Measurements from ENCODE around the gene FNDC10.

The FNDC10 gene

DNA sequence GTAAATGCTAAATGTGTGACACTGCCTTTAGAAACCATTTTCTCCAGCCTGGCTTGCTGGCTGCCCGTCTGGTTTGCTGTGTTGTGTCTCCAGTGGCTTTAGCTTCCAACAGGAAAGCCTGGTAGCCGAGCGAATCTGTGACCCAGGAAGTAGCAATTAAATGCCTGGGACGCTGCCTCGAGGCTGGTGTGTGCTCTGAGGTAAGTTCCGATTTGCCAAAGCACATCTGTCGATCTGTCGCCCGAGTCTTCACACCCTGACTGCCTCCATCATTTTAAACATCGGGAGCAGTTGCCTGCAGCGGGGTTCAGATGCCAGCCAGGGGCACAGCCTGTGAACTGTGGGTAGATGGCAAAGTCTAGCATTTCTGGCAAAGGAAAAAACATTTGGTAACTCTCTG lies 17.6 kb upstream of the FNDC10 start:
- no peak for DNase-seq (ENCODE audit: insufficient read length)
- FAIRE-seq, result no peak
- no peak for TF ChIP-seq POLR2A (IDR thresholded peaks at IDR 0.05; ENCODE audit: low read depth, low read length)
- TF ChIP-seq TAF1 (IDR thresholded peaks at IDR 0.05; ENCODE audit: borderline replicate concordance, low read depth, low read length), result no peak
- no peak for TF ChIP-seq POLR2AphosphoS5 (IDR thresholded peaks at IDR 0.05; ENCODE audit: low read depth, low read length)

DNA sequence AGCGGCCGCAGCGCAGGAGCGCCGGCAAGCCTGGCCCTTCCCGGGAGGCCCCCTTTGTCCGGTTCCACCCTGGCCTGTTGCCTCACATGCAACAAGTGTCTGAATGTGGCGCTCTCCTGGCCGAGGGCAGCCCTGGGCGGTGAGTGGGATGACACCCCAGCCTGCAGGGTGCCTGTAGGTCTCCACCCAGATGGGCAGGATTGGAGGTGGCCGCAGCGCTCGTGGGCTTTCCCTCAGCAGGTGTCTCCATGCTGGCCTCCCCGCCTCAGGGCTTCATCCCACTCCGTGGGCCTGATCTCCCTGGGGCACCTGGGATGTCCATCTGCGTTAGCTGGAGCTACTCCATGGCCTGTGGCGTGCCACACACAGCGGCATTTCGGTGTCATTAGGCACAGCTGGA lies 16.9 kb upstream of the FNDC10 start:
- DNase-seq (ENCODE audit: insufficient read length), result no peak
- TF ChIP-seq POLR2AphosphoS5 (IDR thresholded peaks at IDR 0.05; ENCODE audit: low read depth, low read length) (no peak), POLR2A (IDR thresholded peaks at IDR 0.05; ENCODE audit: low read depth, low read length) (no peak), TAF1 (IDR thresholded peaks at IDR 0.05; ENCODE audit: borderline replicate concordance, low read depth, low read length) (no peak)
- FAIRE-seq, result no peak

GRCh38 chr1:1616045-1616790 lies 16.3 kb upstream of the FNDC10 start:
- DNase-seq (ENCODE audit: insufficient read length), result no peak
- FAIRE-seq, result no peak
- TF ChIP-seq POLR2A (IDR thresholded peaks at IDR 0.05; ENCODE audit: low read depth, low read length), result no peak
- no peak for TF ChIP-seq TAF1 (IDR thresholded peaks at IDR 0.05; ENCODE audit: borderline replicate concordance, low read depth, low read length)
- TF ChIP-seq POLR2AphosphoS5 (IDR thresholded peaks at IDR 0.05; ENCODE audit: low read depth, low read length), result no peak

- peak; percentile 100 for FAIRE-seq
- TF ChIP-seq POLR2A (IDR thresholded peaks at IDR 0.05; ENCODE audit: low read depth, low read length), result peak; percentile 88
- TF ChIP-seq TAF1 (IDR thresholded peaks at IDR 0.05; ENCODE audit: borderline replicate concordance, low read depth, low read length), result peak; percentile 21; the same call in 1 of the 2 replicates
- peak; percentile 82 for TF ChIP-seq POLR2AphosphoS5 (IDR thresholded peaks at IDR 0.05; ENCODE audit: low read depth, low read length)
- peak; percentile 100 for DNase-seq (ENCODE audit: insufficient read length)
These were observed 15.5 kb upstream of the FNDC10 start, which contains the start of gene MIB2 for GRCh38 chr1:1615256-1616044. Gene MIB2 (plus strand): TSS chr1:1615500. CDS start chr1:1623453, 7,953 bp downstream.

DNA sequence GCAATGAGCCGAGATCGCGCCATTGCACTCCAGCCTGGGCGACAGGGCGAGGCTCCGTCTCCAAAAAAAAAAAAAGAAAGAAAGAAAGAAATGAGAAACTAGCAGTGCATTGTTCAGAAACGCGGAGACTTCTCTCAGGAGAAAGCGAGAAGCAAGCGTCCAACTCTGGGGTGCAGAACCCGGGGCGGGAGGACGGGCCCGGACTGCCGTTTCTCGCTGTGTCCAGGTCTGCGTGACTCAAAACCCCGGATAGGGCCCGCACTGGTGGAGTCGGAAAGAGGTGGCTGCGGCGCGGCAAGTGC lies 15.0 kb upstream of the FNDC10 start:
- TF ChIP-seq POLR2A (IDR thresholded peaks at IDR 0.05; ENCODE audit: low read depth, low read length) (no peak), POLR2AphosphoS5 (IDR thresholded peaks at IDR 0.05; ENCODE audit: low read depth, low read length) (no peak), TAF1 (IDR thresholded peaks at IDR 0.05; ENCODE audit: borderline replicate concordance, low read depth, low read length) (no peak)
- no peak for DNase-seq (ENCODE audit: insufficient read length)
- FAIRE-seq, result no peak

DNA sequence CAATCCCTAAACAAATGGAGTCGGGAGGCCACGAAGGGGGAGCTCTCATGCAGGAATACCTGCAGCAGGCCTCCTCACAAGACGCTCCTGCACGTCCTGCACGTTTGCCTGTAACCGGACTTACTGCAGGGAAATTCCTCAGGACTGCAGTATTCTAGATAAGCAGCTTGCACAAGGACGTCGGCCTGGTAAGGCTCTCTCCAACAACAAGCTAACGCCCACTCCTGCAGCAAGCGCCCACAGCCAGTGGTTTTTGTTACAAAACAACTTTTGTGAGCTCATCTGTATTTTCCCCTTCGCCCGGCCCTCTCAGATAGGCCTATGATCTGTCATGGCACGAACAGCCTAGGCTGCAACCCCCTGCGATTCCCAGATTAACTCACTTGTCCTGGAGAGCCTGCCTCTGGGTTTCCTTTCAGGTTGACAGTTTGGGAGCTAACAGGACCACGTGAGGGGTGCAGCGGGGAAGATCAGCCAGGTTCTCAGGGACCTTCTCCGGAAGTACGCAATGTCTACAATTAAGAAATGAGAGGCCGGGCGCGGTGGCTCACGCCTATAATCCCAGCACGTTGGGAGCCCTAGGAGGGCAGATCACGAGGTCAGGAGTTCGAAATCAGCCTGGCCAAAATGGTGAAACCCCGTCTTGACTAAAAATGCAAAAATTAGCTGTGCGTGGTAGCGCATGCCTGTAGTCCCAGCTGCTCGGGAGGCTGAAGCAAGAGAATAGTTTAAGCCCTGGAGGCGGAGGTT lies 14.4 kb upstream of the FNDC10 start:
- TF ChIP-seq POLR2A (IDR thresholded peaks at IDR 0.05; ENCODE audit: low read depth, low read length), result no peak
- no peak for TF ChIP-seq POLR2AphosphoS5 (IDR thresholded peaks at IDR 0.05; ENCODE audit: low read depth, low read length)
- TF ChIP-seq TAF1 (IDR thresholded peaks at IDR 0.05; ENCODE audit: borderline replicate concordance, low read depth, low read length), result no peak
- FAIRE-seq, result no peak
- DNase-seq (ENCODE audit: insufficient read length), result no peak

- FAIRE-seq (no peak), DNase-seq (ENCODE audit: insufficient read length) (no peak)
- TF ChIP-seq POLR2AphosphoS5 (IDR thresholded peaks at IDR 0.05; ENCODE audit: low read depth, low read length), result no peak
- no peak for TF ChIP-seq POLR2A (IDR thresholded peaks at IDR 0.05; ENCODE audit: low read depth, low read length)
- TF ChIP-seq TAF1 (IDR thresholded peaks at IDR 0.05; ENCODE audit: borderline replicate concordance, low read depth, low read length), result no peak
These were observed 13.7 kb upstream of the FNDC10 start for GRCh38 chr1:1613509-1614082.

DNA sequence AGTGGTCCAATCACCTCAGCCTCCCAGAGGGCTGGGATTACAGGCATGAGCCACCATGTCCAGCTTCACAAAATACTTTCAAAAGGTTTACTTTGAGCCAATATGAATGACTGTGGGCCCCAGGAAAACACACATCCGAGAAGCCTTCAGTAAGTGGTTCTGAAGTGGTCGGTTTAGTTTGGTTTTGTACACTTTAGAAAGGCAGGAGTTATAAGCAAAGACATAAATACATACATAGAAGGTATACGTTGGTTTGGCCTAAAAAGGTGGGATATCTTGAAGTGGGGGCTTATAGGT lies 12.1 kb upstream of the FNDC10 start:
- TF ChIP-seq POLR2AphosphoS5 (IDR thresholded peaks at IDR 0.05; ENCODE audit: low read depth, low read length) (no peak), POLR2A (IDR thresholded peaks at IDR 0.05; ENCODE audit: low read depth, low read length) (no peak), TAF1 (IDR thresholded peaks at IDR 0.05; ENCODE audit: borderline replicate concordance, low read depth, low read length) (no peak)
- FAIRE-seq, result no peak
- no peak for DNase-seq (ENCODE audit: insufficient read length)

- TF ChIP-seq TAF1 (IDR thresholded peaks at IDR 0.05; ENCODE audit: borderline replicate concordance, low read depth, low read length), result no peak
- no peak for TF ChIP-seq POLR2A (IDR thresholded peaks at IDR 0.05; ENCODE audit: low read depth, low read length)
- no peak for TF ChIP-seq POLR2AphosphoS5 (IDR thresholded peaks at IDR 0.05; ENCODE audit: low read depth, low read length)
- FAIRE-seq (no peak), DNase-seq (ENCODE audit: insufficient read length) (no peak)
These were observed 10.9 kb upstream of the FNDC10 start for GRCh38 chr1:1610796-1611195.

DNA sequence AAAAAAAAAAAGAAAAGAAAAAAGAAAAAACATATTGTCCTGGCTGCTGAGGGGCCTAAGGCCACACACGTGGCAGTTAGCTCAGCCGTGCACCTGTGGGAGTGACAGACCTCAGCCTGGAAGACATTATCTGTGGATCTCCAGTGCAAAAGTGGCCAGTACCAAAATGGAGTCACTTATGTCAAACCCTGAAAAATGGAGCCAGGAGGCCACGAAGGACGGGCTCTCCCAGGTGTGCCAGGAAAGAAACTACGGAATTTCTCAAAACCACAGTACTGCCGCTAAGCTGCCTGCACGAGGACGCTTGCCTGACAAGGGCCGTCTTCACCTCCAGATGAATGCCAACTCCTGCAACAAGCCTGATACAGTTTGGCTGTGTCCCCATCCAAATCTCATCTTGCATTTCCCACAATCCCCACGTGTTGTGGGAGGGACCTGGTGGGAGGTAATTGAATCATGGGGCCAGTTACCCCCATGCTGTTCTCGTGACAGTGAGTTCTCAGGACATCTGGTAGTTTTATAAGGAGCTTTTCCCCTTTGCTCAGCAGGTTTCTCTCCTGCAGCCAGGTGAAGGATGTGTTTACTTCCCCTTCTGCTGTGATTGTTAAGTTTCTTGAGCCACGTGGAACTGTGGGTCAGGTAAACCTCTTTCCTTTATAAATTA lies 10.0 kb upstream of the FNDC10 start:
- no peak for DNase-seq (ENCODE audit: insufficient read length)
- no peak for FAIRE-seq
- TF ChIP-seq POLR2A (IDR thresholded peaks at IDR 0.05; ENCODE audit: low read depth, low read length), result no peak
- no peak for TF ChIP-seq POLR2AphosphoS5 (IDR thresholded peaks at IDR 0.05; ENCODE audit: low read depth, low read length)
- TF ChIP-seq TAF1 (IDR thresholded peaks at IDR 0.05; ENCODE audit: borderline replicate concordance, low read depth, low read length), result no peak

DNA sequence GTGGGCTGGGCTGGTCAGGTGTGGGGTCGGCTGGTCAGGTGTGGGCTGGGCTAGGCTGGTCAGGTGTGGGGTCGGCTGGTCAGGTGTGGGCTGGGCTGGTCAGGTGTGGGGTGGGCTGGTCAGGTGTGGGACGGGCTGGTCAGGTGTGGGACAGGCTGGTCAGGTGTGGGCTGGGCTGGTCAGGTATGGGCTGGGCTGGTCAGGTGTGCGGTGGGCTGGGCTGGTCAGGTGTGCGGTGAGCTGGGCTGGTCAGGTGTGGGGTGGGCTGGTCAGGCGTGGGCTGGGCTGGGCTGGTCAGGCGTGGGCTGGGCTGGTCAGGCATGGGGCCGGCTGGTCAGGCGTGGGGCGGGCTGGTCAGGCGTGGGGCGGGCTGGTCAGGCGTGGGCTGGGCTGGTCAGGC lies 6.3 kb upstream of the FNDC10 start:
- FAIRE-seq (no peak), DNase-seq (ENCODE audit: insufficient read length) (no peak)
- TF ChIP-seq POLR2AphosphoS5 (IDR thresholded peaks at IDR 0.05; ENCODE audit: low read depth, low read length) (no peak), TAF1 (IDR thresholded peaks at IDR 0.05; ENCODE audit: borderline replicate concordance, low read depth, low read length) (no peak), POLR2A (IDR thresholded peaks at IDR 0.05; ENCODE audit: low read depth, low read length) (no peak)
